Left kidney (tissue), 8 donors: ENCODE measurements around the gene SLC35F3. TPM values are rescaled to one million over a fixed set of nuclear protein-coding genes. Genes with fewer than 3 reads are reported as not detected.
"Not testable (repeated sequence)": the region's sequence is repeated elsewhere in the genome, so short reads cannot be mapped to it uniquely, and the experiment has no call there.

Experiments
- DNase-seq: peaks from one replicate; pipeline ENCODE4 v3.0.0-alpha.2; 2013
- long read RNA-seq, 8 donors: transcript quantifications; one replicate each; lab custom pipeline, GENCODE V29; 2026
- polyA plus RNA-seq: library from polyadenylated mRNA; unstranded; fragments of 120-200 nt; gene quantifications from one replicate; pipeline ENCODE4 v1.2.1, GENCODE V29; 2013; ENCODE audit not compliant: insufficient read length

SLC35F3 gene
- polyA plus RNA-seq: 0.55 TPM
- long read RNA-seq, donor 1: 0 reads
- long read RNA-seq, donor 2: 0 reads
- long read RNA-seq, donor 3: 0 reads
- long read RNA-seq, donor 4: 0 reads
- long read RNA-seq, donor 5: 0 reads
- long read RNA-seq, donor 6: 0 reads
- long read RNA-seq, donor 7: 0 reads
- long read RNA-seq, donor 8: 0 reads

GRCh38 chr1:233904633-233905415 lies at the start of gene SLC35F3:
SLC35F3 (plus strand) TSS chr1:233904676.
- DNase-seq: peak; percentile 63

GRCh38 chr1:233859446-233859845 lies 45.0 kb upstream of the SLC35F3 start:
- no peak for DNase-seq

GRCh38 chr1:233863901-233864545 lies 40.5 kb upstream of the SLC35F3 start:
- no peak for DNase-seq

- no peak for DNase-seq
These were observed 39.9 kb upstream of the SLC35F3 start for GRCh38 chr1:233864578-233864977.

GRCh38 chr1:233865216-233865615 lies 39.3 kb upstream of the SLC35F3 start:
- DNase-seq: no peak

GRCh38 chr1:233865902-233866301 lies 38.6 kb upstream of the SLC35F3 start:
- no peak for DNase-seq

- no peak for DNase-seq
These were observed 37.4 kb upstream of the SLC35F3 start for GRCh38 chr1:233867028-233867427.

- DNase-seq: no peak
These were observed 36.0 kb upstream of the SLC35F3 start for GRCh38 chr1:233868461-233868860.

- no peak for DNase-seq
These were observed 34.8 kb upstream of the SLC35F3 start for GRCh38 chr1:233869680-233870079.

GRCh38 chr1:233873666-233874065 lies 30.8 kb upstream of the SLC35F3 start:
- no peak for DNase-seq

- DNase-seq: no peak
These were observed 24.6 kb upstream of the SLC35F3 start for GRCh38 chr1:233879841-233880240.

GRCh38 chr1:233883671-233884070 lies 20.8 kb upstream of the SLC35F3 start:
- no peak for DNase-seq

- no peak for DNase-seq
These were observed 19.9 kb upstream of the SLC35F3 start for GRCh38 chr1:233884461-233885151.

- DNase-seq: no peak
These were observed 19.1 kb upstream of the SLC35F3 start for GRCh38 chr1:233885196-233885920.

- not testable (repeated sequence) for DNase-seq
These were observed 13.3 kb upstream of the SLC35F3 start for GRCh38 chr1:233891151-233891550.

- DNase-seq: no peak
These were observed 6.9 kb upstream of the SLC35F3 start for GRCh38 chr1:233897325-233898162.

GRCh38 chr1:233901495-233901894 lies 3.0 kb upstream of the SLC35F3 start:
- DNase-seq: no peak

GRCh38 chr1:233905416-233906051 lies 1.1 kb downstream of the SLC35F3 start:
- DNase-seq: no peak

GRCh38 chr1:233907151-233907550 lies 2.7 kb downstream of the SLC35F3 start:
- DNase-seq: no peak

GRCh38 chr1:233908092-233908491 lies 3.6 kb downstream of the SLC35F3 start:
- DNase-seq: no peak

GRCh38 chr1:233909195-233909594 lies 4.7 kb downstream of the SLC35F3 start:
- DNase-seq: no peak
